SU-DHL-6 (cell line): ENCODE measurements around the gene TMCC3.

ENCODE experiments used
- H2AFZ ChIP-seq: fragments of 200-600 bp; sonication (generic); 2 replicates; pipeline ENCODE4 v1.6.1; 2014; ENCODE audit warnings: low read depth, mild to moderate bottlenecking, moderate library complexity, mixed read lengths, antibody characterized with exemption, low read length; ENCODE audit not compliant: severe bottlenecking
- H3F3A ChIP-seq: fragments of 200-600 bp; shearing (Covaris generic); 2 replicates; pipeline ENCODE4 v1.6.0; 2016; ENCODE audit warnings: antibody characterized with exemption, mild to moderate bottlenecking; ENCODE audit not compliant: insufficient read depth
- H3K27ac ChIP-seq: fragments of 200-600 bp; sonication (generic); 2 replicates; pipeline ENCODE4 v1.5.1; 2016; ENCODE audit warnings: low read depth, mild to moderate bottlenecking, low read length, moderate library complexity, mixed read lengths
- H3K27me3 ChIP-seq: fragments of 200-600 bp; sonication (generic), shearing (Covaris generic); 2 replicates; pipeline ENCODE4 v1.6.0; 2014; ENCODE audit warnings: mild to moderate bottlenecking, low read length
- H3K36me3 ChIP-seq: fragments of 200-600 bp; sonication (generic); 2 replicates; pipeline ENCODE4 v1.6.1; 2014; ENCODE audit warnings: mild to moderate bottlenecking, low read length, mixed read lengths
- H3K4me2 ChIP-seq: fragments of 300-600, 200-600 bp; shearing (Covaris generic), sonication (generic); 2 replicates; pipeline ENCODE4 v1.6.0; 2014; ENCODE audit warnings: low read length, low read depth, mild to moderate bottlenecking; ENCODE audit not compliant: poor library complexity, severe bottlenecking
- H3K4me3 ChIP-seq: fragments of 200-600 bp; sonication (generic); 2 replicates; pipeline ENCODE4 v1.5.1; 2014; ENCODE audit warnings: antibody characterized with exemption, low read length, mild to moderate bottlenecking, mixed read lengths; ENCODE audit not compliant: insufficient read depth, poor library complexity, severe bottlenecking
- H3K79me2 ChIP-seq: fragments of 200-600 bp; sonication (generic); 2 replicates; pipeline ENCODE4 v1.6.1; 2014; ENCODE audit warnings: mild to moderate bottlenecking, low read length, moderate library complexity; ENCODE audit not compliant: insufficient read depth
- H3K9ac ChIP-seq: fragments of 200-600 bp; sonication (generic); 2 replicates; pipeline ENCODE4 v1.7.0; 2014; ENCODE audit warnings: mild to moderate bottlenecking, low read length
- H3K9me2 ChIP-seq: fragments of 200-600 bp; sonication (generic); replicated peaks from 2 replicates; pipeline ENCODE4 v1.6.1; 2014; ENCODE audit warnings: low read length; ENCODE audit not compliant: insufficient read depth
- H3K9me3 ChIP-seq: fragments of 200-600 bp; sonication (generic); 2 replicates; pipeline ENCODE4 v1.6.1; 2014; ENCODE audit warnings: low read length, mixed read lengths; ENCODE audit not compliant: insufficient read depth
- H4K20me1 ChIP-seq: fragments of 200-600 bp; sonication (generic); 2 replicates; pipeline ENCODE4 v1.6.1; 2014; ENCODE audit warnings: low read depth, mild to moderate bottlenecking, antibody characterized with exemption, low read length, moderate library complexity, mixed read lengths
- CTCF ChIP-seq: fragments of 200-600 bp; sonication (generic); IDR thresholded peaks from one replicate; pipeline ENCODE4 v1.5.1; 2017; ENCODE audit warnings: antibody characterized with exemption, mild to moderate bottlenecking, low read length, moderate library complexity; ENCODE audit not compliant: insufficient read depth, poor library complexity, severe bottlenecking
- EZH2phosphoT487 ChIP-seq: fragments of 200-600 bp; sonication (generic), shearing (Covaris generic); conservative IDR thresholded peaks from 2 replicates; pipeline ENCODE4 v1.6.1; 2018; ENCODE audit warnings: mild to moderate bottlenecking, antibody characterized with exemption, low read length, moderate library complexity, mixed read lengths

TMCC3 gene

GRCh38 chr12:94592080-94592479, 58.3 kb downstream of the TMCC3 start:
- H3K79me2 ChIP-seq, result no peaks in the 10 kb centered on the region
- H3K27me3 ChIP-seq, result no peaks in the 10 kb centered on the region
- no peak overlapping the region for H3K9ac ChIP-seq
- H3K4me2 ChIP-seq, result no peak overlapping the region
- H3K4me3 ChIP-seq, result no peak overlapping the region
- no peak overlapping the region for H2AFZ ChIP-seq
- H3F3A ChIP-seq, result no peaks in the 10 kb centered on the region
- H3K27ac ChIP-seq, result no peak overlapping the region
- H3K9me2 ChIP-seq, result no peaks in the 10 kb centered on the region
- TF ChIP-seq CTCF (no peak), EZH2phosphoT487 (no peak)
- H3K36me3 ChIP-seq, result no peaks in the 10 kb centered on the region
- H3K9me3 ChIP-seq, result no peaks in the 10 kb centered on the region
- H4K20me1 ChIP-seq, result no peaks in the 10 kb centered on the region

GRCh38 chr12:94590428-94590827, 59.9 kb downstream of the TMCC3 start:
- Histone ChIP-seq H3F3A (no peaks in the 10 kb centered on the region), H3K4me3 (no peak overlapping the region), H3K4me2 (no peak overlapping the region), H4K20me1 (no peaks in the 10 kb centered on the region), H3K27me3 (no peaks in the 10 kb centered on the region), H2AFZ (no peak overlapping the region), H3K27ac (no peak overlapping the region), H3K9me3 (no peaks in the 10 kb centered on the region), H3K9me2 (no peaks in the 10 kb centered on the region), H3K79me2 (no peaks in the 10 kb centered on the region), H3K9ac (no peak overlapping the region), H3K36me3 (no peaks in the 10 kb centered on the region)
- TF ChIP-seq CTCF, result no peak
- no peak for TF ChIP-seq EZH2phosphoT487

GRCh38 chr12:94589591-94590001, 60.8 kb downstream of the TMCC3 start:
- no peak overlapping the region for H3K9ac ChIP-seq
- H3K4me2 ChIP-seq, result no peak overlapping the region
- H3K4me3 ChIP-seq, result no peak overlapping the region
- no peaks in the 10 kb centered on the region for H3K36me3 ChIP-seq
- H3K27me3 ChIP-seq, result no peaks in the 10 kb centered on the region
- no peak overlapping the region for H3K27ac ChIP-seq
- H2AFZ ChIP-seq, result no peak overlapping the region
- H3K9me3 ChIP-seq, result no peaks in the 10 kb centered on the region
- H3F3A ChIP-seq, result no peaks in the 10 kb centered on the region
- no peaks in the 10 kb centered on the region for H3K9me2 ChIP-seq
- H4K20me1 ChIP-seq, result no peaks in the 10 kb centered on the region
- no peaks in the 10 kb centered on the region for H3K79me2 ChIP-seq
- TF ChIP-seq EZH2phosphoT487 (no peak), CTCF (no peak)
